Activated T-helper 17 cell treated with anti-CD3 and anti-CD28 coated beads, Interleukin-2, amount 50 U/mL, for 72 hours (primary cell): ENCODE results near the gene PLA2G4A. TPM values are rescaled to one million over a fixed set of nuclear protein-coding genes. Genes with fewer than 3 reads are reported as not detected.

Source experiments
- ATAC-seq: fragments of 150-1000 bp; cut with Tn5 transposase; replicated peaks from 2 replicates; pipeline ENCODE4 v1.10.0; 2021; ENCODE audit warnings: mild to moderate bottlenecking, moderate library complexity
- H3K27ac Mint-ChIP-seq: one replicate; pipeline ENCODE4 v1.8.0; 2022; ENCODE audit warnings: mixed read lengths
- H3K27me3 Mint-ChIP-seq: one replicate; pipeline ENCODE4 v1.8.0; 2022; ENCODE audit warnings: mixed read lengths
- H3K36me3 Mint-ChIP-seq: one replicate; pipeline ENCODE4 v1.8.0; 2022; ENCODE audit warnings: low read depth, mild to moderate bottlenecking, mixed read lengths
- H3K4me1 Mint-ChIP-seq: one replicate; pipeline ENCODE4 v1.8.0; 2022; ENCODE audit warnings: mixed read lengths
- H3K4me3 Mint-ChIP-seq: one replicate; pipeline ENCODE4 v1.8.0; 2022; ENCODE audit warnings: mild to moderate bottlenecking, mixed read lengths
- H3K9me3 Mint-ChIP-seq: one replicate; pipeline ENCODE4 v1.8.0; 2022; ENCODE audit warnings: mixed read lengths
- total RNA-seq, 2 donors: library from RNA; stranded (reverse); gene quantifications; one replicate each; pipeline ENCODE4 v1.2.3, GENCODE V29; 2022

The PLA2G4A gene
- total RNA-seq, 2 donors from 2014 or later: 0.22 to 0.40 TPM

DNA sequence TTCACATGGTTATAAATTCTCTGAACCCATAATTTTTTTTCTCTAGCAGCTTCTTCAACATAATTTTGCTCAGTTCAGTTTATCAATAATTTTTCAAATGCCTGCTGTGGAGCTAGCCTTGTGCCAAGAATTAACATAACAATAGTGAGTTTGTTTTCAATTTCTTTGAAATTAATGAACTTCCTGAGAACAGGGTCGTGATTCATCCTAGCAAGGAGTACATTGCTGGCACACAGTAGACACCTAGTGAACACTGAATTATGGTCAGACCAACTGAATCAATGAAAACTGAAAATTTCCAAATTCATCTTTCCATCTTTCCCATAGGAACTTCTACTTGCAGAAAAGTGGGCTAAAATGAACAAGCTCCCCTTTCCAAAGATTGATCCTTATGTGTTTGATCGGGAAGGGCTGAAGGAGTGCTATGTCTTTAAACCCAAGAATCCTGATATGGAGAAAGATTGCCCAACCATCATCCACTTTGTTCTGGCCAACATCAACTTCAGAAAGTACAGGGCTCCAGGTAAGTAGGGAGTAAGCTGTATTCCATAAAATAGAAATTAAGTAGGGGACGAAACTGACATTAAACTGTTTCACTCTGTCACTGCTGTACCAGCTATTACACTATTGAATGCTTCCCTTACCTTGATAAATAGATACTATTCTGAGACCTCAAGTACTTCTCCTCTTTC lies 148.7 kb downstream of the PLA2G4A start:
- ATAC-seq: no peak
- H3K9me3 Mint-ChIP-seq: no peaks in the 10 kb centered on the region
- H3K27ac Mint-ChIP-seq: no peak overlapping the region
- no peaks in the 10 kb centered on the region for H3K36me3 Mint-ChIP-seq
- H3K4me3 Mint-ChIP-seq: no peak overlapping the region
- H3K4me1 Mint-ChIP-seq: no peaks in the 10 kb centered on the region
- H3K27me3 Mint-ChIP-seq: peaks cover 8% of the 10 kb centered on the region

DNA sequence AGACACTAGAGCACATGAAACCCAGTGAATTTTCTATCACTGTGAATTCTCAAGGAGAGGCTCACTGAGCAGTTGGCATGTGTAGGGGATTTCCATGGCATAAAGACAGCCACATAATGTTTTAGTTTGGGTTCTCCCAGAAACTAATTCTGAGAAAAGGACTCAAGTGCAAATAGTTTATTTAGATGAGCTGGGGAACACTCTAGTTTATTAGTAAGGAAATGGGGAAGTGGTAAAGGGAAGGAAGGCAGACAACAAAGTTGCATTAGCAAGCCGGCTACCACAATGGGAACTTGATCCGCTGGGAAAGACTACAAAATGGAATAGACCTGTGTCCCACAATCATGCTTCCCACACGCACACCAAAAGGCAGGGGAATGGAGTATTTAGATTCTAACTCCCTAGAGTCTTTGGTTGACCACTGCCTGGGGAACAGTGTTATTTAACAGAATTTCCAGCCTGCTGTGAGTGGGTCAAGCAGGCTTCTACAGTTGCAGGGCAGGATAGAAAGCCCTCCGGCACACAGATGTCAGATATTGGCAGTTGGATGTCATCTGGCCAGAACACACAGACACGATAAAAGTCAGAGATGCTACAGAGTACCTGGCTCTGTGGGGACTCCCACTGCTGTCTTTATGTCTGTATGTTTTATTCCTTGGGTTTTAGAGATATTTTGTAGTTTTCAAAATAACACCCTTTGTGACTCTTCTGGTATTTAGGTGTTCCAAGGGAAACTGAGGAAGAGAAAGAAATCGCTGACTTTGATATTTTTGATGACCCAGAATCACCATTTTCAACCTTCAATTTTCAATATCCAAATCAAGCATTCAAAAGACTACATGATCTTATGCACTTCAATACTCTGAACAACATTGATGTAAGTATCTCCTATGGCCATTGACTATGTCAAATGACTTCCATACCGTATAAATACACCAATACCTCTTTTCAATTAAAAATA lies 150.1 kb downstream of the PLA2G4A start:
- H3K4me1 Mint-ChIP-seq: no peaks in the 10 kb centered on the region
- H3K36me3 Mint-ChIP-seq: no peaks in the 10 kb centered on the region
- H3K27ac Mint-ChIP-seq: no peak overlapping the region
- ATAC-seq: no peak
- H3K27me3 Mint-ChIP-seq: peaks cover 7% of the 10 kb centered on the region
- H3K9me3 Mint-ChIP-seq: no peaks in the 10 kb centered on the region
- H3K4me3 Mint-ChIP-seq: no peak overlapping the region

DNA sequence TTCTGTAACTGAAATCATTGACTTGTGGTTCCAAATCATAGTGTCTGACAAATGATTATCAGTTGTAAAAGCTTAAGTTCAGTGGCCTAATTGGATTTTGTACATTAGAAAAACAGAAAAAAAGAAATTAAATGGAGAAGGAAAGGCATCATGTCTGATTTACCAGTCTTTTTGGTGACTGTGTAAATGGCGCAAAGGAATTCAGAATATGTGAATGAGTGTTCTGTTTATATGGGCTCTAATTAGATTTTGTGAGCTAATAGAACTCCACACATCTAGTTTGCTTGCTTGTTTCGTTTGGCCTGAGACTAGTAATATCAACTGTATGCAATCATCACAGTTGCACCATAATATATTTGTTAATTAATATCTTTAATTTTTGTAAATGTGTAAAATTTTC lies 151.7 kb downstream of the PLA2G4A start:
- H3K4me1 Mint-ChIP-seq: no peaks in the 10 kb centered on the region
- H3K27ac Mint-ChIP-seq: no peak overlapping the region
- ATAC-seq: no peak
- H3K36me3 Mint-ChIP-seq: no peaks in the 10 kb centered on the region
- no peaks in the 10 kb centered on the region for H3K9me3 Mint-ChIP-seq
- H3K4me3 Mint-ChIP-seq: no peak overlapping the region
- peaks cover 7% of the 10 kb centered on the region for H3K27me3 Mint-ChIP-seq

DNA sequence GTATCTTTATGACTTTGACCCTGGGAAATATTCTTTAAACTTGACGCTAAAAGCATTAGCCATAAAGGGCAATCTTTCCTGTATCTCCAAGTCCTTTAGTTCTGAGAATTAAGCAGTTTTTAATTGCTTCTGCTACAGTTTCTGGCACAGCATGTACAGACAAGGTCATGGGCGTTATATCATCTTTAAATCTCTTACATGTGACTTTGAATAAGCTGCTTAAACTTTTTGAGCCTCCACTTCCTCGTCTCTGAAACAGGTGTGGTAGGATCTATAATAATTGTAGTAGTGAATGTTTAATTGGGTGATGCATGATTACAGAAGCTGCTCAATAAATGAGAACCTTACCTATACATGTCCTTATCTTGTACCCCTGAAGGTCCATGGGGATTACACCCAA lies 153.4 kb downstream of the PLA2G4A start:
- Mint-ChIP-seq H3K9me3 (no peaks in the 10 kb centered on the region), H3K4me1 (no peaks in the 10 kb centered on the region), H3K36me3 (no peaks in the 10 kb centered on the region), H3K27ac (no peak overlapping the region), H3K27me3 (peaks cover 4% of the 10 kb centered on the region), H3K4me3 (no peak overlapping the region)
- ATAC-seq: no peak

DNA sequence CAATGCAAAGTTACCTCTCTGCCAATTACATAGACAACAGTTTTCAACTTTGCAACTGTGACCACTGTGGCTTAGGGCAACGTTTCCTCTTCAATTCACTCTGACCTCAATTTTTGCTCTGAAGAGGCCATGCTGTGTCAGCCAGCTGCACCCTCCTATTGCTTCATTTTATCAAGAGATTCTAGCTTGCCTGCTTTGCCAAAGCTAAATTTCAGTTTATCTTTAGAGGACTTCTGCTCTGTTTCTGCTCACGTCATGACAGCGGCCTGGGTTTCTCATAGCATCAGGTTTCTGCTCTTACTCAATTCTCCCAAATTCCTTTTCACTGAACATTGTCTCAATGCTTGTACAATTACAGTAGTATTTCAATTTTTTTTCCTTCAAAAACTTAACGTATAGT lies 154.6 kb downstream of the PLA2G4A start:
- Mint-ChIP-seq H3K27me3 (peaks cover 4% of the 10 kb centered on the region), H3K36me3 (no peaks in the 10 kb centered on the region), H3K4me1 (no peaks in the 10 kb centered on the region), H3K4me3 (no peak overlapping the region), H3K27ac (no peak overlapping the region), H3K9me3 (no peaks in the 10 kb centered on the region)
- no peak for ATAC-seq

DNA sequence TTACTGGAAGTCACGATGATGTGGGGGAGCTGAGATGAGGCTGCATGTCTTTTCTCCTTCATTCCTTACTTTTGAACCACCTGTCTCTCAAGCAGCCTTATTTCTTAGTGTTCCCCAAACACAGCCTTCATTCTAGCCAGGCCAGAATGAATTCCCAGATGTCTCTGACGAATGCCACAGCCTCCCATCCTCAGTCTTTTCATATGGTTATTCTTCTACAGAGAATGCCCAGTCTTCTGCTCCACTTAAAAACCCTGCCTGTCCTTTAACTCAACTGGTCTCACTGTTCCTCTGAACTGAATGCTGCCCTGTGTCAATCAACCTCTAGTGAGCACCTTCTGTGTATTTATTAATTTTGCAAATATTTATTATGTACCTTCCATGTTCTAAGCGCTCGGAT lies 156.2 kb downstream of the PLA2G4A start:
- no peak for ATAC-seq
- no peaks in the 10 kb centered on the region for H3K9me3 Mint-ChIP-seq
- H3K4me3 Mint-ChIP-seq: no peak overlapping the region
- H3K27me3 Mint-ChIP-seq: peaks cover 7% of the 10 kb centered on the region
- H3K4me1 Mint-ChIP-seq: no peaks in the 10 kb centered on the region
- no peak overlapping the region for H3K27ac Mint-ChIP-seq
- no peaks in the 10 kb centered on the region for H3K36me3 Mint-ChIP-seq

DNA sequence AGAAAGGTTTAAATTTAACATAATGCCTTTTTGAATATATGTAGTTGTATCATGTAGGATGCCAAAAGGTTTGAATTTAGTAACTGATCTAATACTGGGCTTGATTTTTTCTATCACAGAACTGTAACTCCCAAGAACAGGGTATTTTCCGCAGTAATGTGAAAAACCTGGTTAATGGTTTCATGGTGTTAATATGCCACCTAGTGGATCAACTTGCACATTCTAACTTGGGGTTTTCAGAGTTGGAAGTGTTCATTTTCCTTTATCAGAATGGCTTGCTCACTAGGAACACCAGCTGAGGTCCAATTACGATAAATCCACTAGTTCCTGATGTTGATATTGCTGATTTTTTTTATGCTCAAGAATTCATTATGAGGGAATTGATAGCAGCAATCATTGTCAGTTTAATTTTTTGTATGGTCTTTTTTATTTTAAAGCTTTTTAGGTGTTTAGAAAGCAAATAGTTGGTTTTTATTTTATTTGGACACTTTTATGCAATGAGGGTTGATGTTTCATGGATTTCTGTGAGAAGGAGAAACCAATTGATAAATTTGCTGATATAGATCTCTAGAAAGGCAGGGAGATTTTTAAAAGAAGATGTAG lies 157.2 kb downstream of the PLA2G4A start:
- no peak for ATAC-seq
- Mint-ChIP-seq H3K4me1 (no peaks in the 10 kb centered on the region), H3K27me3 (peaks cover 5% of the 10 kb centered on the region), H3K9me3 (no peaks in the 10 kb centered on the region), H3K4me3 (no peak overlapping the region), H3K27ac (no peak overlapping the region), H3K36me3 (no peaks in the 10 kb centered on the region)

DNA sequence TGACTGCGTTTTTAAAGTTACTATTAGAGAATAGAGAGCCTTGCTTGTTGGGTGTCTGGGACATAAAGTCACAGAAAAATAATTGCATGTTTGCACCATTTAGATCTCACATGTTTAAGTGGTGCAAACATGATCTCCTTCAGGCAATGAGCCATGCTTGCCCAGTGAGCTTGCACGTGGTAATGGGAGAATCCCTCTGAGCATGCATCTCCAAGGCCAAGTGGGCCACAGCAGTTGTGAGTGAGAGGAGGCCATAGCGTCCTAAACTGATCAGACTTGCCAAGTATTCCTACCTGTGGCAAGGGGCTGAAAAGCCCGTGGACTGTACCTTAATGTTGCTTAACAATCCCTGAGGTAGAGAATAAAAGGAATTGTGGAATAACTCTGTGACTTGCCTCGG lies 158.3 kb downstream of the PLA2G4A start:
- no peak for ATAC-seq
- H3K9me3 Mint-ChIP-seq: no peaks in the 10 kb centered on the region
- H3K4me1 Mint-ChIP-seq: no peaks in the 10 kb centered on the region
- no peaks in the 10 kb centered on the region for H3K36me3 Mint-ChIP-seq
- H3K4me3 Mint-ChIP-seq: no peak overlapping the region
- no peak overlapping the region for H3K27ac Mint-ChIP-seq
- H3K27me3 Mint-ChIP-seq: peaks cover 5% of the 10 kb centered on the region

DNA sequence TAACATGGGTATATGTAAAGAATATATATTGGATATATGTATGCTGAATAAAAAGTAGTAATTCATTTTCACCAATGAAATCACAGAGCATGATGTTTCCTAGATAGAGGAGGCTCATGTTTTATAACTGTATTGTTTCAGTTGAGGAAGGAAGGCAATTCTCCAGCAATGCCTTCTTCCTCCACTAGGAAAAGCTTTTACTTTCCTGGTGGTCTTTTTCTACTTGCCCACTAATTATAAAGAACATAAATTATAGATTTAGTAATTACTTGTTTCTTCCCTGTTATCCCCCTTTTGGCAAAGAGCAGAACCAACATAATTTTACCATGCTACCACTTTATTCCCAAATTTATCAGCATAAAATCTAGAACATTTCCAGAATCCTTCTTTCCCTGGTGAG lies 159.0 kb downstream of the PLA2G4A start:
- no peak overlapping the region for H3K4me3 Mint-ChIP-seq
- H3K36me3 Mint-ChIP-seq: no peaks in the 10 kb centered on the region
- no peak overlapping the region for H3K27ac Mint-ChIP-seq
- H3K4me1 Mint-ChIP-seq: no peaks in the 10 kb centered on the region
- no peak for ATAC-seq
- H3K27me3 Mint-ChIP-seq: peaks cover 5% of the 10 kb centered on the region
- H3K9me3 Mint-ChIP-seq: no peaks in the 10 kb centered on the region

DNA sequence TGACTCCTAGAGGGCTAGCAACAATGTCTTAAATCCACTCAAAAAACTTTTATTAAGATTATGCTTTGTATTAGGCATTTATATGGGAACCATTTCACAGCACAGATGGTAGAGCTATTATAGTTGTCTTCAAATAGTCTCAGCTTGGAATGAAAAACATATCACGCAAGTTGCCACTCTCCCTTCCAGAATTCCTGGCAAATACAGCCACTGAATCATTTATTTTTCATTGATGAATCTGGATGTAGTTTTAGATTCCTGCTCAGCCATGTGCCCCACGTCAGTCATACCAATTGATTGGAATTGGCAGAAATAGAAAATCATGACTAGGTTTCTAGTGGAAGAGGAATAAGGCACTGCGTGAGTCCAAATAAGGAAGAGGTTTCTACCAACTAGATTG lies 165.2 kb downstream of the PLA2G4A start:
- Mint-ChIP-seq H3K36me3 (no peaks in the 10 kb centered on the region), H3K4me1 (no peaks in the 10 kb centered on the region), H3K27me3 (peaks cover 5% of the 10 kb centered on the region), H3K9me3 (no peaks in the 10 kb centered on the region), H3K27ac (no peak overlapping the region), H3K4me3 (no peak overlapping the region)
- ATAC-seq: no peak

DNA sequence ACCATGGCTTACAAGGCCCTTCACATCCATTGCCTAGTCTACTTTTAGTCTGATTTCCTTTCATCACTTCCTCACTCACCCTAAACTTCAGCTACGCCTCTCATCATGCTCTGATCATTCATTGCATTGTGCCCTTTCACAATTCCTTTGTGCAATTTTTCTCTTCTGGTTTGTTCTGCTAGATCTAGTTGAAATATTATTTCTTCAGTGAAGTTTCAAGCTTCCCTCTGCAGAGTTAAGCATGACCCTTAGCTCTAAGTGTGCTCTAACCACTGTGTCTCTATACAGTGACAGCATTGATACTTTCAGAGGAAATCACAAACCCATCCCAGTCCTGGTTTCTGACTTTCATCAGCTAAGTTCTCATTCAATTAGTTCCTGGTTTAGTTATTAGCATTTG lies 166.1 kb downstream of the PLA2G4A start:
- Mint-ChIP-seq H3K27ac (no peak overlapping the region), H3K4me3 (no peak overlapping the region), H3K4me1 (no peaks in the 10 kb centered on the region), H3K9me3 (no peaks in the 10 kb centered on the region), H3K36me3 (no peaks in the 10 kb centered on the region), H3K27me3 (peaks cover 6% of the 10 kb centered on the region)
- ATAC-seq: no peak

DNA sequence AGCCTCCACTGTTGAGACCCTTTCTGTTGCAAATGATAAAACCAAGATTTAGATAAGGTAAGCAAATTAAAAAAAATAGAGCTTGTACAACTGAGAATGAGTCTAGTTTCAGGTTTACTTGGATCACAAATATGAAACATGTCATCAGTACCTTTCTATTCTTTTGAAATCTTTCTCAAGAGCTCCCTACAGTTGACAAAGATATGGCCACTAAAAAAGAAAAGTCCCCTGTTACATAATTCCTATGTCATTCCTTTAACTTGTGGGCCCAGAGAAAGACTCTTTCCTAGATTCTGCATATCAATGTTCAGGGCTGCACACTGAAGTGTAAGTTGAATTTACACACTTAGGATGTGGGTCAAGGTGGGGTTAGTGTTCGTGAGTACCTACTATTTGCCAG lies 168.1 kb downstream of the PLA2G4A start:
- no peak overlapping the region for H3K27ac Mint-ChIP-seq
- peaks cover 9% of the 10 kb centered on the region for H3K27me3 Mint-ChIP-seq
- no peak for ATAC-seq
- no peak overlapping the region for H3K4me3 Mint-ChIP-seq
- H3K36me3 Mint-ChIP-seq: no peaks in the 10 kb centered on the region
- no peaks in the 10 kb centered on the region for H3K9me3 Mint-ChIP-seq
- H3K4me1 Mint-ChIP-seq: no peaks in the 10 kb centered on the region

DNA sequence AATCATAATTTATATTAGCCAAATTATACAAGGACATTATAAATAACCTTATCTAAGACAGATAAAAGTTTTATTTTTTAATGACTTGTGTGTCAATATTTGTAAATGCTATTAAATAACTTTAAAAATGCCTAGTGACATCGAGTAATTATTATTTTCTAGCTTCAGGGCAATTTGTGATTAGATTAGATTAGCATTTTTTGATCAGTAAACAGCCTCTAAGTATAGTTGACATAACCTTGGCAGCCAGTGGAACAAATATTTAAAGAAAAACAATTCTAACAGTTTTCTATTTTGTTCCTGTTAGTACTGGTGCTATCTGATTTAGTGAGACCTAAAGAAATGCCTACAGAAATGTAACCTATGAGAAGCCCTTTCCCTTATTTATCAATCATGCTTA lies 169.1 kb downstream of the PLA2G4A start:
- no peak overlapping the region for H3K4me3 Mint-ChIP-seq
- ATAC-seq: no peak
- H3K27me3 Mint-ChIP-seq: peaks cover 13% of the 10 kb centered on the region
- no peaks in the 10 kb centered on the region for H3K9me3 Mint-ChIP-seq
- H3K4me1 Mint-ChIP-seq: no peaks in the 10 kb centered on the region
- no peak overlapping the region for H3K27ac Mint-ChIP-seq
- H3K36me3 Mint-ChIP-seq: no peaks in the 10 kb centered on the region

DNA sequence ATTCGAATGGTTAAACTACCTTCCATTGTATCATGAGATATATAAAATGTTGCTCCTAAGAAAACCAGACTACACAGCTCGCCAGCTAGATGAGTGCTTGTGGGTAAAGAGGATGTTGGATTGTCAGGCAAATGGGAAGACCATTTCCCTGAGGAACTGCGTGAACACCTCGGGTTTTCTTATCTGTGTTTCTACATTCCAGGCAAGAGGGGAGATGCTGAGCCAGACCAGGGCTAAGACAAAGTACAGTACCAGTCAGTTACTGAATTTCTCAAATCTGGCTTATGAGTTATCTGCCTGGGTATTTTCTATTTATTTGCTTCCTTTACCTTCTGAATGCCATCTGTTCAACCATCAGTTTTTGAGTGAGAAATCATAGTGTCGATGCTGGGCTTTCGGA lies 170.8 kb downstream of the PLA2G4A start:
- no peak for ATAC-seq
- Mint-ChIP-seq H3K9me3 (no peaks in the 10 kb centered on the region), H3K27me3 (peaks cover 13% of the 10 kb centered on the region), H3K4me1 (no peaks in the 10 kb centered on the region), H3K27ac (no peak overlapping the region), H3K36me3 (no peaks in the 10 kb centered on the region), H3K4me3 (no peak overlapping the region)
